ENCODE data around the gene TRIM43B.
"Not testable (repeated sequence)": the region's sequence is repeated elsewhere in the genome, so short reads cannot be mapped to it uniquely, and the experiment has no call there.

DNA sequence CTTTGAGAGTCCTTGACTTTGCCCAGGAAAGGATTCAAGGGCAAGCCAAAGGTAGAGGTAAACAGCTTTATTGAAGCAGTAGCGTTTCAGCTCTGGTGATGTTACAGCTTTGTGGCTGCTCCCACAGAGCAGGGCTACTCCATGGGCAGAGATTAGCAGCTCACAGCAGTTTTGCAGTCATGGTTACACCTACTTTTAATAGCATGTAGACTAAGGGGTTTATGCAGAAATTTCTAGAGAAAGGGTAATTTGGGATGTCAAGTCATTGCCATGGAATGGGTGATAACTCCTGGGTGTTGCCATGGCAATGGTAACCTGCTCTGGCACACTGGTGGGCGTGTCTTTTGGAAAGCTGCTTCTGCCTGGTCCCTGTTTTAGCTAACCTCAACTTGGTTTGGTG, 18.0 kb downstream of the TRIM43B start:
- TF ChIP-seq, protein P1, sequence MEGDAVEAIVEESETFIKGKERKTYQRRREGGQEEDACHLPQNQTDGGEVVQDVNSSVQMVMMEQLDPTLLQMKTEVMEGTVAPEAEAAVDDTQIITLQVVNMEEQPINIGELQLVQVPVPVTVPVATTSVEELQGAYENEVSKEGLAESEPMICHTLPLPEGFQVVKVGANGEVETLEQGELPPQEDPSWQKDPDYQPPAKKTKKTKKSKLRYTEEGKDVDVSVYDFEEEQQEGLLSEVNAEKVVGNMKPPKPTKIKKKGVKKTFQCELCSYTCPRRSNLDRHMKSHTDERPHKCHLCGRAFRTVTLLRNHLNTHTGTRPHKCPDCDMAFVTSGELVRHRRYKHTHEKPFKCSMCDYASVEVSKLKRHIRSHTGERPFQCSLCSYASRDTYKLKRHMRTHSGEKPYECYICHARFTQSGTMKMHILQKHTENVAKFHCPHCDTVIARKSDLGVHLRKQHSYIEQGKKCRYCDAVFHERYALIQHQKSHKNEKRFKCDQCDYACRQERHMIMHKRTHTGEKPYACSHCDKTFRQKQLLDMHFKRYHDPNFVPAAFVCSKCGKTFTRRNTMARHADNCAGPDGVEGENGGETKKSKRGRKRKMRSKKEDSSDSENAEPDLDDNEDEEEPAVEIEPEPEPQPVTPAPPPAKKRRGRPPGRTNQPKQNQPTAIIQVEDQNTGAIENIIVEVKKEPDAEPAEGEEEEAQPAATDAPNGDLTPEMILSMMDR (conservative IDR thresholded peaks at IDR 0.05), result not testable (repeated sequence)
- not testable (repeated sequence) for TF ChIP-seq ZFX (IDR thresholded peaks at IDR 0.05)
